H1 (cell line): ENCODE measurements around the gene TNFRSF14. TPM values are rescaled to one million over a fixed set of nuclear protein-coding genes. Genes with fewer than 3 reads are reported as not detected.

Source experiments
- EZH2 ChIP-seq: fragments of 200-600 bp; sonication (generic); IDR thresholded peaks from 2 replicates; pipeline ENCODE4 v1.7.1; 2012; ENCODE audit warnings: low read depth, mild to moderate bottlenecking, moderate library complexity, low read length, inconsistent platforms; ENCODE audit not compliant: severe bottlenecking
- GABPA ChIP-seq: IDR thresholded peaks from 2 replicates; pipeline ENCODE4 v1.6.1; 2011; ENCODE audit warnings: mild to moderate bottlenecking, low read length, moderate library complexity, borderline replicate concordance; ENCODE audit not compliant: insufficient read depth
- JUN ChIP-seq: IDR thresholded peaks from 2 replicates; pipeline ENCODE4 v1.6.1; 2011; ENCODE audit warnings: low read depth, mild to moderate bottlenecking, improper control_type of control experiment, low read length
- NANOG ChIP-seq: IDR thresholded peaks from 2 replicates; pipeline ENCODE4 v1.6.1; 2011; ENCODE audit warnings: low read length, low read depth, mild to moderate bottlenecking, inconsistent platforms; ENCODE audit not compliant: insufficient read depth, poor library complexity, severe bottlenecking
- RAD21 ChIP-seq, 2 experiments: IDR thresholded peaks in 1 of 2; conservative IDR thresholded peaks in 1 of 2; 2 replicates each; pipeline ENCODE4 v1.6.1; 2011; ENCODE audit warnings: low read depth in 2 of 2, low read length in 2 of 2, improper control_type of control experiment in 1 of 2, inconsistent platforms in 1 of 2, mild to moderate bottlenecking in 1 of 2, moderate library complexity in 1 of 2
- RFX5 ChIP-seq: IDR thresholded peaks from 2 replicates; pipeline ENCODE4 v1.6.1; 2011; ENCODE audit warnings: low read depth, low read length, improper control_type of control experiment, borderline replicate concordance
- SP1 ChIP-seq: IDR thresholded peaks from 2 replicates; pipeline ENCODE4 v1.6.1; 2011; ENCODE audit warnings: low read depth, low read length
- TAF1 ChIP-seq: IDR thresholded peaks from 2 replicates; pipeline ENCODE4 v1.6.1; 2011; ENCODE audit warnings: mild to moderate bottlenecking, low read depth, low read length
- TAF7 ChIP-seq: optimal IDR thresholded peaks from 2 replicates; pipeline ENCODE3; 2011; ENCODE audit warnings: low read depth, mild to moderate bottlenecking, inconsistent platforms, low read length, moderate library complexity, borderline replicate concordance
- ZNF274 ChIP-seq: IDR thresholded peaks from 2 replicates; pipeline ENCODE4 v1.7.0; 2012; ENCODE audit warnings: low read length, borderline replicate concordance; ENCODE audit errors: extremely low read depth
- polyA plus RNA-seq, 7 experiments: library from polyadenylated mRNA; depleted of rRNA in 3 of 7; stranded (reverse) in 5 of 7; unstranded in 2 of 7; fragments of >200 nt in 5 of 7; fragments of 200-250 nt in 2 of 7; gene quantifications; 1 replicate in 5 of 7; 2 replicates in 1 of 7; 4 replicates in 1 of 7; pipeline versions ENCODE4 v1.2.1 to v1.2.3, GENCODE V29; 2011 to 2013; ENCODE audit warnings: missing spikeins in 2 of 7, mixed read lengths in 2 of 7
- total RNA-seq: library from RNA; stranded (reverse); fragmentation: NEBNext Ultra II Directional; extraction: Animal tissue kit (Norgen Biotek cat#: 25700); gene quantifications from 2 replicates; pipeline ENCODE4 v1.2.1, GENCODE V29; 2021

The TNFRSF14 gene
- total and polyA plus RNA-seq, 2 of the 8 experiments (the other 6 are each of a cell fraction or from before 2014, with no cell fraction given), result 0.36 to 0.50 TPM

DNA sequence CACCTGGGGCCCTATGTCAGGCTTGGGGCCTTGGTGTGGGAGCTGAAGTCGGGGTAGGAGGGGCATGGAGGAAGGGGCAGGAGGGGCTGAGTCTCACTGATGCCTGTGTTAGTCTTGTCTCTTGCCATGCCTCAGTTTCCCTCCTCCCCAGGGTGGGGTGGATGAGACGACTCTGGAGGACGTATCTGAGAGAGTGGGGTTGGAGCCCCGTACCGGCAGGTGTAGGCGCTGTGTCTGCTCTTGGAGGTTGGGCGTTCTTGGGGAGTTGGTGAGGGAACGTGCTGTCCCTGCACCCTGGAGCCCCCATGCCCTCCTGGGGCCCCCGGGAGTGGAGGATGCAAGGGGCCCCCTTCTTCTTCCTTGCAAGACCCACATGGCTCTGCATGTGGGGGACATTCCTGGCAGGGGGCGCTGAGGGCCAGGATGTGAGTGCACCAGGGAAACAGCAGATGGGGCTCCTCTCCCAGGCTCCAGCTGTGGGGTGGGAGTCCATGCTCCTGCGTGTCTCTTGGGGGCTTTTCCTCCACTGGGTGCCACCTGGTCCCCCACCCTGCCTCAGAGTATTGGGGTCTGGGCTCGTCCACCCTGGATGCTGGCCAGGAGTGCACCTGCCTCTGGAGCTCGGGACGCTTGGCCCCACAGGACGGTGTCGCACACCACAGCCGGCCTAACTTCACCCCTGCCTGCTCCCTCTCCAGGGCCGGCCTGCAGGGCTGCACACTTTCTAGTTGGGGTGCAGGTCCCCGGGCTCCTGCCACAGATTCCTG is 1.4 kb upstream of the TNFRSF14 start (continued):
- TF ChIP-seq TAF7, result no peak
- 0 out of 2 replicates have a peak, but pooled peaks have one; percentile 34 for TF ChIP-seq GABPA
- no peak for TF ChIP-seq JUN
- no peak for TF ChIP-seq EZH2
- no peak for TF ChIP-seq TAF1
- no peak for TF ChIP-seq RFX5
- TF ChIP-seq NANOG, result no peak
- peak; percentile 70 to 77 for TF ChIP-seq RAD21 (IDR thresholded peaks at IDR 0.05 in 1 of 2, conservative IDR thresholded peaks at IDR 0.05 in 1 of 2; ENCODE audit: low read depth in 2 of 2, low read length in 2 of 2)
- no peak for TF ChIP-seq ZNF274
- no peak for TF ChIP-seq SP1
